HG02678 (cell line): Measurements from ENCODE around the gene TUBGCP4.
A peak's percentile ranks its signal among the peaks of the same experiment; 100 is the strongest.
"Not testable (repeated sequence)": the region's sequence is repeated elsewhere in the genome, so short reads cannot be mapped to it uniquely, and the experiment has no call there.

Source experiments
- ATAC-seq: cut with Tn5 transposase; IDR thresholded peaks from one replicate; pipeline ENCODE4 v1.9.1; 2021; ENCODE audit warnings: mild to moderate bottlenecking, moderate library complexity; ENCODE audit not compliant: unreplicated experiment

TUBGCP4 gene, protein sequence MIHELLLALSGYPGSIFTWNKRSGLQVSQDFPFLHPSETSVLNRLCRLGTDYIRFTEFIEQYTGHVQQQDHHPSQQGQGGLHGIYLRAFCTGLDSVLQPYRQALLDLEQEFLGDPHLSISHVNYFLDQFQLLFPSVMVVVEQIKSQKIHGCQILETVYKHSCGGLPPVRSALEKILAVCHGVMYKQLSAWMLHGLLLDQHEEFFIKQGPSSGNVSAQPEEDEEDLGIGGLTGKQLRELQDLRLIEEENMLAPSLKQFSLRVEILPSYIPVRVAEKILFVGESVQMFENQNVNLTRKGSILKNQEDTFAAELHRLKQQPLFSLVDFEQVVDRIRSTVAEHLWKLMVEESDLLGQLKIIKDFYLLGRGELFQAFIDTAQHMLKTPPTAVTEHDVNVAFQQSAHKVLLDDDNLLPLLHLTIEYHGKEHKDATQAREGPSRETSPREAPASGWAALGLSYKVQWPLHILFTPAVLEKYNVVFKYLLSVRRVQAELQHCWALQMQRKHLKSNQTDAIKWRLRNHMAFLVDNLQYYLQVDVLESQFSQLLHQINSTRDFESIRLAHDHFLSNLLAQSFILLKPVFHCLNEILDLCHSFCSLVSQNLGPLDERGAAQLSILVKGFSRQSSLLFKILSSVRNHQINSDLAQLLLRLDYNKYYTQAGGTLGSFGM

DNA sequence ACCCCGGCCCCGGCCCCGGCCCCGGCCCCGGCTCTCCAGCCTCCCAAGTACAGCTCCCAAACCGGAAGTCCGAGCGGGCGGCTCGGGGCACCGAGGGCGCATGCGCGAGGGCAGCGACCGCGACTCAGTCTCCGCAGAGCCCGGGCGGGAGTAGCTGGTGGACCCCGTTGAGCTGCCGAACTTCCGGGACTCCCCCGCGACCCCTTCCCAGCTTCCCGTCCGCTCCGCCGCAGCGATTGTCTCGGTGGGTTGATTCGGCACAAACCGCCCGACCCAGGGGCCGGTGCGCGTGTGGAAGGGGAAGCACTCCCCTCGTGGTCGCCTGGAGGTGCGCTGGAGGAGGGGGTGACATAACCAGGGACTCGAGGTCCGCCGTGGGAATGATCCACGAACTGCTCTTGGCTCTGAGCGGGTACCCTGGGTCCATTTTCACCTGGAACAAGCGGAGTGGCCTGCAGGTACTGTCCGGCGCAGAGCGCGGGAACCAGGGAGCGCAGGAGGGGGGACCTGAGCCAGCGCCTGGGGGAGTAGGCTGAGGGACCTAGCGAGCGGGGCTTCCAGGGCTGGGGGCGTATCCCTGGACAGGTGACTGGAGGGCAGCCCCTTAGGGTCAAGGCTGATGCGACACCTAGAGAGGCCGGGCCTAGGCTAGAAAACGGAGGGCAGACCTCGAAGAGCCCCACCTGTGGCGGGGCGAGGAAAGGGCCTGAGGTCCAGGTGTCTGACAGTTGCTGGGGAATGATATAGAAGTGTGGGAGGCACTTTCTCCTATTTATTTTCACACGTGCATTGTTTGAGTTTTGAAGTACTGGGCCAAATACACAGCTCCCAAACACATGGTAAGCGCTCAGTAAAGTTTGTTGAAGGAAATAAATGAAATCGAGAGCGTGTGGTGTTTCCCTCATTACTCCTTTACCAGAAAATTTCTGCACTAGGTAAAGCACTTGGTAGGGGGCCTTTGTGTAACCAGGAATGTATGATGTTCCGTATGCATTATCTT is at the start of gene TUBGCP4, which contains the start of gene ZSCAN29:
Gene TUBGCP4 (plus strand): TSS at position 127 of the 1,000 bp plus-strand sequence. CDS start 254 bp downstream, at position 381.
Gene ZSCAN29 (minus strand): TSS at position 69 of the 1,000 bp plus-strand sequence. CDS start 1,130 bp downstream, outside the sequence.
- ATAC-seq: peak; percentile 79

DNA sequence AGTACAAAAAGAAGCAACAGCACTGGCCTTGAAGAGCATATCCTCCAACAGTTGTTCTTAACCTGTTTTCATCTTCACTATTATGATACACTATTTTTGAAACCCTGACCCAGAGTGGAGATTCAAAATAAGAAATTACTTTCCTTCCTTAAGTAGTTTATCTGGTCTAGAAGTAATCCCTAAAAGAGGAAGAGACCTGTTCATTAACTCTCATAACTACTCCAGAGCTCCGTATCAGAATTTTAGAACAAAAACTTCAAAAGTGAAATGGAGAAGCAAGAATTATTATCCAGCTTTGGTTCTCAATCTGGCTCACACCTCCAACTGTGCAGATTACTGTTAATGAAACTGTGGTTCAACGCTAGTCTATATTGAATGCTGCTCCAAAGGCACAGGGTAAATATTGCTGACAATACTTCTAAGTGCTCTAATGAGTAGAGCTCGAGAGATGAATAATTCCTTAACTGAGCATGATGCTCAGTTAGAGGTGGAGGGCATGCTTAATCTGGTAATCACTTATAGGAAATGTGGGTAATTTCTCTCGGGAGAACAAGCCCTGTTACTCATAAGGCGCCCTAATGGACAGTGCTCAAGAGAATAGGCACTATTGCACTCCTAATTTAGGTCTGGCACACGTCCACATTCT is 45.7 kb upstream of the TUBGCP4 start:
- ATAC-seq: no peak

GRCh38 chr15:43329217-43329959 is 41.5 kb upstream of the TUBGCP4 start:
- no peak for ATAC-seq

DNA sequence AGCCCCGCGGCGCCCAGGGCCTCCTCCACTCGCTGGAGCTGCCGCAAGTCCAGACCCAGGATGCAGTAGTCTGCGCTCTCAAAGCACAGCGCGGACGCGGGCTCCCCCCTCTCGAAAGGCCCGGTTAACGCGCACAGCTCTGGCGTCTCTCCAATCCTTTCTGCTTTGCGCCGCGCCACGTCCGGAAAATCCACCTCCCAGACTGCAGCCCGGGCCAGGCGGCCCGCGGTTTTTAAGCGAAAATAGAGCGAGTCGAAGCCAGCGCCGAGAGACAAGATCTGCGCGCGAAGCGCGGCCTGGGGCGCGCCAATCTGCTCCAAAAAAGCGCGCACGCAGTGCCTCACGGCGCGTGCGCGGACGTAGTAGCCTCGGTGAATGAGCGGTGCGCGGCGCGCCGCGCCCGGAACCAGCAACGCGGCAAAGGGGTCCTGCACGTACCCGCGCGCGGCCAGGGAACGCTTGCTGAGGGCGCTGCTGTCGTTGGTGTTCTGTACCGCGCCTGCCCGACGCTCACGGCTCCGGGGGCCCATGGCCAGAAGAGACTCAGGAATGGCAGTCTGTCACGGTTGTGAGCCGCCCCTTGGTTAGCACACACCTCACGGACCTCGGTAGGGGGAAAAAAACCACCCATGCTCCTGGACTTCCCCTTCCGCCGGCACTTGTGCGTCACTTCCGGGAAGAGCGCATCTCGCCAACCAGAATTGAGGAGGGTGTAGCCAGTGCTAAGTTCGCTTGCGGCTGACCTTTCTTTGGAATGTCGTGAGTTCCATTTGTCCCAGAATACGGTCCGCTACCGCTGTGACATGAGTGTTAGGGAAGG is 40.7 kb upstream of the TUBGCP4 start, which contains the start of gene LCMT2:
Gene LCMT2 (minus strand): TSS at position 614 of the 820 bp plus-strand sequence. CDS start 84 bp downstream, at position 530.
- ATAC-seq: peak; percentile 93

DNA sequence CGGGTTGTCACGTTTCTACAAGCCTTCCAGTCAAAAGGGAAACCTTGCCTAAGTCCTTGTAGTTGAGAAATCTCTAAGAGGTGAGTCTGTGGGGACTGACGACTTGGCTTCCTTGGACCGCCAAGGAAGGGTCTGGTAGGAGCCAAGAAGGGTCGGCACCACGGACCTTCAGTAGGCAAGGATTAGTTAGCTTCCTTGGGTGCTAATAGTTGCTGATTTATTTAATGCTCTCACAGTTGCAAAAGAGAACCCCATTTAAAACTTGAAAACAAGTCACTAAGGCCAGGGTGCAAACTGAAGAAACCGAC is 40.2 kb upstream of the TUBGCP4 start:
- ATAC-seq: peak; percentile 14

DNA sequence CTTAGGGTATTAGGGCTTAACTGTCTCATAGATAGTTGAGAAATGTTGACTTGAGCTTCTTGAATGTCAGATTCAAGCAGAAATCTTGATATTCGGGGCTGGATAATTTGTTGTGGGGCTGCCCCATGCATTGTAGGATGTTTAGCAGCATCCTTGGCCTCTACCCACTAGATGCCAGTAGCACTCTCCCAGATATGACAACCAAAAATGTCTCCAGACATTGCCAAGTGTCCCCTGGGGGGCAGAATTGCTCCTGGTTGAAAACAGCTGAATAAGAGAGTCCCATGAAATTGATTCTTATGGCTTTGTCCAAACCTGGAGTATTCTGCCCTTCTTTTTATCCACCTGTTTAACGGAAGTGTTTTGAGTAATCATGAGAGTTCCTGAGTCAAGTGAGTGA is 24.6 kb upstream of the TUBGCP4 start:
- no peak for ATAC-seq

- ATAC-seq: no peak
Measured at GRCh38 chr15:43347114-43347513, 23.8 kb upstream of the TUBGCP4 start.

DNA sequence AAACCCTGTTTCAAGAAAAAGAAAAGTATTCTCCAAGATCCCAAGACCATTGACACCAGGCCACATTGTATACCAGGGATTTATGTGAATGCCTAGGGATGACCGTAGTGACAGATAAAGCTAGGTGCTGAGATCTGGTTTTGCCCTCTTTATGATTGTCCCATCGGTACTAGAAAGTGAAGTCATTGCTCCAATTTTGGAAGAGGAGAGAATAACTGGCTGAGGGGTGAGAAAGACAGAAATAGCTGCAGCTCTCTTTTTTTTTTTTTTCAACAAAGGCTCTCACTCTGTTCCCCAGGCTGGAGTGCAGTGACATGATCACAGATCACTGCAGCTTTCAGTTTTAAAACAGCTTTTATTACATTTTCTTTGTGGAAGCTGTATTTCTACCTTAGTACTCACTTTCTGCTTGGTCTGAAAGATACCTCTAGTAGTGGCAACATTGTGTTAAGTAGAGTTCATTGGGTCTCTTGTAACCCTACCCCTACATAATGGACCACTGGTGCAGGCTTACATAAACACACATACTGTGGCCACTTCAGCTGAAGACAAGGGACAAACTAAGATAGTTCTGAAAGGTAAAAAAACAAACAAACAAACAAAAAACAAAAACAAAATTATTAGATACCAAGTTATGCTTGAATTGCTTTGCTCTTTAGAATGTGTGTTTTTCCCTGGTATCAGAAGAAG is 18.1 kb upstream of the TUBGCP4 start:
- ATAC-seq: no peak

- no peak for ATAC-seq
Measured at GRCh38 chr15:43360821-43361220, 10.1 kb upstream of the TUBGCP4 start.

- ATAC-seq: no peak
Measured at GRCh38 chr15:43361313-43361903, 9.5 kb upstream of the TUBGCP4 start.

DNA sequence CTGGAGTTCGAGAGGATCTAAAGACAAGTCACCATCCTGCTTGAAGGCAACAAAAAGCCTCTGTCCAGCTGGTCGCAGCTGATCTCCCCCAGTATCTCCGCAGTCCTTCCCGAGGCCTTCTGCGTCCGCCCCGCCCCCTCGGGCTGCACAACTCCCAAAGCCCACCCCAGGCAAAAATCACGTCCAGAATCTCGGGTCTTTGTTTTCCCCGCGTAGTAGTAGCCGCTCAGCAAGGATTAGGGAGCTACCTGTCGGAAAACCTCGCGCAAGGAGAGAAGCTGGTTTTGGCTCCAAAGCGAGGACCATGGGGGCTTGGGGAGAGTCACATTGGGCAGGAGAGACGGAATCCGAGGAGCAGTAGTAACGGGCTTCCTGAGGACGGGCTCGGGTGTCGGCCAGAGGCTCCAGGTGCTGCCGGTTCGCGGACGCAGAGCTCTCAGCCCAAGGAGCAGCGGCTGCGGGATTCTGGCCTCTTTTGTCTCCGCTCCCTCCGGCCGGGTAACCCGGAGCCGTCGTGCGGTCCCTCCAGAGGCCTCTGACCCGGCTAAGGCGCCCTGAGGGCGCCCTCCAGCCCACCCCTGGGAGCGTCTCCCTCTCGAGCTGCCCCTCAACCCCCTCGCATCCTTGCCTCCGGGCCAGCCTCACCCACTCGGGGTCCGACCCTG is 459 bp upstream of the TUBGCP4 start:
- peak; percentile 43 for ATAC-seq

DNA sequence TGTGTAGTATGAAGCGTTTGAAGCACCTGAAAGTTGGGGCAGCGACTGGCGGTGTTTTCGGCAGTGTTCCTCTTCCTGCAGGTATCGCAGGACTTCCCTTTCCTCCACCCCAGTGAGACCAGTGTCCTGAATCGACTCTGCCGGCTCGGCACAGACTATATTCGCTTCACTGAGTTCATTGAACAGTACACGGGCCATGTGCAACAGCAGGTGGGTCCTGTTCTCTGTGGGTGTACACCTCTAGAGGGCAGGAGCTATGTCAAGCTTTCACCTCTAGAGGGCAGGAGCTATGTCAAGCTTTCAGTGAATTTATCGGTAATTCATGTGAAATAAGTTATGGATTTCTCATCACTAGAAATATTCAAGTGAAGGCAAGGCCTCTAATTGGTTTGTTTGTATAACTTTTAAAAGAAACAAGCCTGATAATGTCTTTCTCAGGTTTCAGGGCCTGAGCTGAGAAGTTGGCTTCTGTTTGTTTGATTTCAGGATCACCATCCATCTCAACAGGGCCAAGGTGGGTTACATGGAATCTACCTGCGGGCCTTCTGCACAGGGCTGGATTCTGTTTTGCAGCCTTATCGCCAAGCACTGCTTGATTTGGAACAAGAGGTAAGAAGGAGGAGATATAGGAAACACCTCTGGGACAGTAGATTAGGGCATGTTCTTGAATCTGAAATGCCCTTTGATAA is 5.3 kb downstream of the TUBGCP4 start:
- ATAC-seq: peak; percentile 71

DNA sequence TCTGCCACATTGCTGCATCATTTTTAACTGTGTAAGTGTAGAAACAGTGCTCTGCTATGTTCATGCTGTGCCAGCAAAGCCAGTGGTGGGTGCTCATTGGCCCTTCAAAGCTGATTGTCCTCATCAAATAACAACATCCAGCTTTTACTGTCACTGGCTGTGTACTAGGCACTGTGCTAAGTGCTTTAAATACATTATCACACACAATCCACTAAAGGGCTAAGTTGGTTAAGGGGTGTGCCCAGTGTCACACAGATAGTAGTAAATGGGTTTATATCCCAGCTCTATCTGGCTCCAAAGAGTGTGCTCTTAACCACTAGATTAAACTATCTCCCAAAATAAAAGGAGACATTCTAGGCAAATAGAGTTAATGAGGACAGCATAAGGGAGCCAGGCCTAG is 7.7 kb downstream of the TUBGCP4 start:
- no peak for ATAC-seq

DNA sequence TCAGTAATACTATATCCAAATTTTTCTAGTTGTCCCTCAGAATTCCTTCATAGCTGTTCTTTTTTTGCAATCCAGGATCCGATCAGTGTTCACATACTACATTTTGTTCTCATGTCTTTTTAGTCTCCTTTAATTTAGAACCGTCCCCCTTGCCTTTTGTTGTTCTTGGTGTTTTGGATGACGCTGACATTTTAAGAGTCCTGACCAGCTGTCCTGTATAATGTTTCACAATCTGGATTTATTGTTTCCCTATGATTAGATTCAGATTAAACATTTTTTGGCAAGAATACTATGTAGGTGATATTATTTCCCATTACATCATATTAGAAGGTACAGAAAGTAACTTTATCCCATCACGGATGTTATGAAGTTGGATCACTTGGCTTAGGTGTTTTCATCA is 11.4 kb downstream of the TUBGCP4 start:
- no peak for ATAC-seq

GRCh38 chr15:43383070-43383469 is 12.2 kb downstream of the TUBGCP4 start:
- no peak for ATAC-seq

- no peak for ATAC-seq
Measured at GRCh38 chr15:43390723-43391122, 19.8 kb downstream of the TUBGCP4 start.

DNA sequence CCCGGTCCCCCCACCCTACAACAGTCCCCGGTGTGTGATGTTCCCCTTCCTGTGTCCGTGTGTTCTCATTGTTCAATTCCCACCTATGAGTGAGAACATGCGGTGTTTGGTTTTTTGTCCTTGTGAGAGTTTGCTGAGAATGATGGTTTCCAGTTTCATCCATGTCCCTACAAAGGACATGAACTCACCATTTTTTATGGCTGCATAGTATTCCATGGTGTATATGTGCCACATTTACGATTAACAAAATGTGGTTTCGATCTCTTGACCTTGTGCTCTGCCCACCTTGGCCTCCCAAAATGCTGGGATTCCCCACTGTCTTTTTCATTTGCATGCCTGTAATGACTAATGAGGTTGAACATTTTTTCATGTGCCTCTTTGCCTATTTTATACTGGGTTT is 22.7 kb downstream of the TUBGCP4 start:
- not testable (repeated sequence) for ATAC-seq
